ENCODE results near the gene STPG2.

GRCh38 chr4:97691111-97691605 lies 452.1 kb downstream of the STPG2 start:
- TF ChIP-seq POLR2A (IDR thresholded peaks at IDR 0.05), result no peak
- TF ChIP-seq, protein P1, sequence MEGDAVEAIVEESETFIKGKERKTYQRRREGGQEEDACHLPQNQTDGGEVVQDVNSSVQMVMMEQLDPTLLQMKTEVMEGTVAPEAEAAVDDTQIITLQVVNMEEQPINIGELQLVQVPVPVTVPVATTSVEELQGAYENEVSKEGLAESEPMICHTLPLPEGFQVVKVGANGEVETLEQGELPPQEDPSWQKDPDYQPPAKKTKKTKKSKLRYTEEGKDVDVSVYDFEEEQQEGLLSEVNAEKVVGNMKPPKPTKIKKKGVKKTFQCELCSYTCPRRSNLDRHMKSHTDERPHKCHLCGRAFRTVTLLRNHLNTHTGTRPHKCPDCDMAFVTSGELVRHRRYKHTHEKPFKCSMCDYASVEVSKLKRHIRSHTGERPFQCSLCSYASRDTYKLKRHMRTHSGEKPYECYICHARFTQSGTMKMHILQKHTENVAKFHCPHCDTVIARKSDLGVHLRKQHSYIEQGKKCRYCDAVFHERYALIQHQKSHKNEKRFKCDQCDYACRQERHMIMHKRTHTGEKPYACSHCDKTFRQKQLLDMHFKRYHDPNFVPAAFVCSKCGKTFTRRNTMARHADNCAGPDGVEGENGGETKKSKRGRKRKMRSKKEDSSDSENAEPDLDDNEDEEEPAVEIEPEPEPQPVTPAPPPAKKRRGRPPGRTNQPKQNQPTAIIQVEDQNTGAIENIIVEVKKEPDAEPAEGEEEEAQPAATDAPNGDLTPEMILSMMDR (IDR thresholded peaks at IDR 0.05), result no peak
